GM18951 (cell line): ENCODE results near the gene DNAH2.
A peak's percentile ranks its signal among the peaks of the same experiment; 100 is the strongest.

Source experiments
- POLR2A ChIP-seq: IDR thresholded peaks from 4 replicates; pipeline ENCODE4 v1.6.1; 2011; ENCODE audit warnings: mild to moderate bottlenecking; ENCODE audit not compliant: insufficient read length, insufficient read depth; ENCODE audit errors: extremely low read depth
- in situ Hi-C: fragments of 300-500 bp; cut with MboI; formaldehyde crosslinking; loops from one replicate; pipeline ENCODE4 v1.12.0; 2022; ENCODE audit warnings: low sequenced_read_pairs, mixed read lengths, inconsistent platforms; ENCODE audit not compliant: unreplicated experiment

Gene DNAH2

DNA sequence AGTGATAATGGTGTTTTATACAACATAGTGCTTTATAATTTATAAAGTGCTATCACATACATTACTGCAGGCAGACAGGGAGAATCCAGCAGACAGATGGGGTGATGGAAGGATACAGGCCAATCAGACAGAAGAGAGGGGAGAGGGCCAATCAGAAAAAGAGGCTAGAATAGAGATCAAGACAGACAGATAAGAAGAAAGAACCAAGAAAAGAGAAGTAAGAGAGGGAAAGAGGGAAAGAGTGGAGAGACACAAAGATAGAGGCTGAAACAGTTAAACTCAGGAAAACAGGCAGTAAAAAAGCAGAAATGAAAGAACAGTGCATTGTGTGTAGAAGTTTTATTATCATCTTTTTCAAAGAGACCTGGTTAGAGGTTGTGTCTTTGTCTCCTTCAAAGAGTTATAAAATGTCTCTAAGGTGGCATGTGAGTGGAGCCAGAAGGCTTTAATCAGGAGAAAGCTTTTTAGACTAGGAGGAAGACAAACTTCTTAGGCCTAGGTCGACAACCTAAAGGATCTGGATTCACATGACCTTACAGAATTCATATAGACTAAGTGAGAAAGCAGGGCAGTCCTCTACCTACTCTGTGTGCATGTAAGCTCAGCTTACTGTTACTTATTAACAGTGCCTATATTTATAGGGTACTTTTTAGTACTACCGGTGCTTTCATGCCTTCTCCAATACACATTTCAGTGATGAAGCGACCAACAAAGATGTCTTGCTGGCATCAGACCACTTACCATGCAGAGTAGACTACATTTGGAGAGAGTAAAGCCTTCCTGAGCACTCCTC, 162.7 kb downstream of the DNAH2 start:
- in situ Hi-C loops: no loop called here
- TF ChIP-seq POLR2A: no peak

DNA sequence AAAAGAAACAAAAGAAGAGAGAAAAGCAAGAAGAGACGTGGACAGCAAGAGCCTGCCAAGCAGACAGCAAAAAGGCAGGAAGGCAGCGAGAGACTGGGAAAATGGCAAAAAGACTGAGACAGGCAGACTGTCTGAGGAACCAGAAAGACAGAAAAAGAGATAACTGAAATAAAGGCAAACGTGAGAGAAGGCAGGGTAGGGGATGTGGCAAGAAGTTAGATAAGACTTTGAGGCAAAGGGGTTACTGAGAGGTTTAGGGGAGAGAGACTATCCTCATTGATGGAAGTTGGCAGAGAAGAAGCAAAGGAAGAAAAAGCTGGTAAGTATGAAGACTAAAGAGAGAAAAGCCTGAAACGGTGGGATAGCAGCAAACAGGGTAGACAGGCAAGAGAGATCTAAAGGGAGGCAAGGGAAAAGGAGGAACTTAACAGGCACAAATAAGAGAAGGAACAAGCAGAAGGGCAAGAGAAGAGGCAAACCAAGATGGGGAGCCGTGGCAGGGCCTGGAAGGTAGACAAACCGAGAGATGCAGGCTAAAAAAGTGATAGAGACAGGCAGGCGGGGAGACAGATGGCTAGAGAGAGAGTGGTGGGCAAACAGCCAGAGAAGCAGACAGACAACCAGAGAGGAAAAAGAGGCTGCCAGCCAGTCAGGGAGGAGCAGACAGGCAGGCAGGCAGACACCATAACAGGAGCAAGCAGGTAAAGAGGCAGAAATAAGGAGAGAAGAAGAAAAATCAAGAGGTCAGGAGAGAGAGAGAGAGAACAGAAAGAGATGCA, 163.9 kb downstream of the DNAH2 start:
- TF ChIP-seq POLR2A: no peak
- in situ Hi-C loops: no loop called here

DNA sequence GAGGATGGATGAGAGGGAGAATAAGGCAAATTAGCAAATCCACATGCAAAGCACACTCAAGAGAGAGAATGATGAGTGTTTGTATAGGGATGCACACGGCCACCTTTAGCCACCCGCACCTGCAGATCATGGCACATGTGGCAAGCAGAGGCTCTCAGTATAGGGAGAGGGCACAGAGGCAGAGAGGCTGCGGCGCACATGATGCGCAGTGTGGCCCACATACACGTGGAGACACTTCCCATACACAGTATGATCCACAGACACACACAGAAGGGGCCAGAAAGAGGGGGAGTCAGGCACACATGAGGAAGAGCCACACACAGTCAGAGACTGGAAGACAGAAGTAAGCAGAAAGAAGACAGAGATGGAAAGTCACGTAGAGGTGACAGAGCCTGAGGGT, 164.5 kb downstream of the DNAH2 start:
- in situ Hi-C loops: no loop called here
- peak; percentile 29 for TF ChIP-seq POLR2A

DNA sequence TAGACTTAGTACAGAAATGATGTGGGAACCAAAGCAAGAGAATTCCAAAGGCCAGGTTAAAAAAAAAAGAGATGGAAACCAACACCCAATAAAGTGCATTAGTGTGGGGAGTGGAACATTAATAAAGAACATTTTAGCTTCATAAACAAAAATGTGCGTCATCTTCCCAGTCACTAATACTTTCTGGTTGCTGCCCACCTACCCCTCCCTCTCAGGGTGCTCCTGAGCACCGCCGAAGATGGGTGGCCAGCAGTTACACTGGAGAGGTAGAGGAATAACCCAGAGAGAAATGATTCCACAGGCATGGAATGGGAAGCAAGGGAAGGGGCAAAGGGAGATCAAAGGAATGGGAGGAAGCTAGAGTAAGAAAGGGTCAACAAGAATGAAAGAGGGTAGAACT, 165.1 kb downstream of the DNAH2 start:
- TF ChIP-seq POLR2A: no peak
- in situ Hi-C loops: no loop called here
